Spleen (tissue), 11 donors: ENCODE measurements around the gene SNX9. TPM values are rescaled to one million over a fixed set of nuclear protein-coding genes. Genes with fewer than 3 reads are reported as not detected.

Experiments
- DNase-seq: peaks from one replicate; pipeline ENCODE4 v3.0.0-alpha.2; 2020
- H3K27ac ChIP-seq, 8 donors: fragments of 200-600 bp; sonication (generic) in 7 of 8; 1 replicate in 4 of 8; 2 replicates in 4 of 8; pipeline versions ENCODE4 v1.5.0 to v1.8.0; 2016 to 2021; ENCODE audit warnings: inconsistent platforms in 4 of 8, mild to moderate bottlenecking in 4 of 8, moderate library complexity in 1 of 8
- H3K27me3 ChIP-seq, 7 donors: fragments of 200-600 bp; sonication (generic) in 6 of 7; replicated peaks in 1 of 7; 1 replicate in 4 of 7; 2 replicates in 3 of 7; pipeline versions ENCODE4 v1.5.0 to v1.8.0; 2016 to 2021; ENCODE audit warnings: inconsistent platforms in 3 of 7, mild to moderate bottlenecking in 1 of 7
- H3K36me3 ChIP-seq, 6 donors: fragments of 200-600 bp; sonication (generic) in 5 of 6; 1 replicate in 4 of 6; 2 replicates in 2 of 6; pipeline versions ENCODE4 v1.5.0 to v1.8.0; 2016 to 2021; ENCODE audit warnings: inconsistent platforms in 2 of 6
- H3K4me1 ChIP-seq, 6 donors: fragments of 200-600 bp; sonication (generic) in 5 of 6; 1 replicate in 3 of 6; 2 replicates in 3 of 6; pipeline versions ENCODE4 v1.5.0 to v1.8.0; 2016 to 2021; ENCODE audit warnings: inconsistent platforms in 3 of 6
- H3K4me3 ChIP-seq, 8 donors: fragments of 200-600 bp; sonication (generic) in 7 of 8; 1 replicate in 4 of 8; 2 replicates in 4 of 8; pipeline versions ENCODE4 v1.5.0 to v1.8.0; 2016 to 2021; ENCODE audit warnings: inconsistent platforms in 4 of 8, mild to moderate bottlenecking in 4 of 8, moderate library complexity in 2 of 8
- H3K9me3 ChIP-seq, 8 donors: fragments of 200-600 bp; sonication (generic) in 7 of 8; 1 replicate in 4 of 8; 2 replicates in 4 of 8; pipeline versions ENCODE4 v1.5.0 to v1.8.0; 2016 to 2021; ENCODE audit warnings: inconsistent platforms in 4 of 8
- POLR2A ChIP-seq, 3 donors: fragments of 450-650 bp; IDR thresholded peaks; one replicate each; pipeline ENCODE4 v1.5.1; 2017; ENCODE audit warnings: antibody characterized with exemption in 3 of 3, mild to moderate bottlenecking in 1 of 3
- POLR2AphosphoS5 ChIP-seq, 3 donors: sonication (generic); formaldehyde crosslinking; IDR thresholded peaks; one replicate each; pipeline ENCODE4 v1.5.1; 2017; ENCODE audit warnings: antibody characterized with exemption in 3 of 3
- WGBS, 5 donors: extraction: QIAGEN DNeasy Blood & Tissue Kit in 3 of 5; methylation state at CpG; one replicate each; pipeline versions ENCODE4 v1.1.5 to v1.1.7; 2013 to 2018; 5-methylcytosine and 5-hydroxymethylcytosine counted together
- intact Hi-C: fragments of 100-400 bp; cut with DNase I; formaldehyde crosslinking; loops from one replicate; pipeline ENCODE4 v1.15.0; 2023; ENCODE audit warnings: low total_unique reads
- polyA plus RNA-seq, 3 donors: library from polyadenylated mRNA; stranded (reverse); fragments of 200-250 nt; gene quantifications; one replicate each; pipeline ENCODE4 v1.2.1, GENCODE V29; 2013
- total RNA-seq, 7 donors: library from RNA; depleted of rRNA in 3 of 7; stranded (reverse); fragments of >200 nt in 3 of 7; fragmentation: NEBNext Ultra II Directional in 4 of 7; extraction: Animal tissue kit (Norgen Biotek cat#: 25700) in 4 of 7; gene quantifications; one replicate each; pipeline versions ENCODE4 v1.1.0 to v1.2.1, GENCODE V29; 2016 to 2021
- TF ChIP-seq, protein P1 (sequence below), 11 experiments: fragments of 200-600 bp in 7 of 11; fragments of 450-650 bp in 4 of 11; sonication (generic) in 4 of 11; IDR thresholded peaks in 8 of 11; conservative IDR thresholded peaks in 3 of 11; 1 replicate in 7 of 11; 2 replicates in 4 of 11; pipeline versions ENCODE4 v1.4.0 to v1.8.0; 2016 to 2021; ENCODE audit warnings: antibody characterized with exemption in 11 of 11, inconsistent platforms in 4 of 11, mild to moderate bottlenecking in 1 of 11
- donor health status: healthy with polysubstance abuse.
- donor health status: DM: no; HTN: no; CAD: no; lungs with moderate emphysema.
- donor health status: DM: no; HTN: no; CAD: no.
- donor health status: Bipolar disorder and iron deficiency.
- donor health status: healthy.
- donor health status: DM: no; HTN: no; CAD: no.
- donor health status: DM: yes; HTN: yes; CAD: no.

The SNX9 gene
- total and polyA plus RNA-seq, 10 donors = 18.9 to 42.5 (median 31.8) TPM

DNA sequence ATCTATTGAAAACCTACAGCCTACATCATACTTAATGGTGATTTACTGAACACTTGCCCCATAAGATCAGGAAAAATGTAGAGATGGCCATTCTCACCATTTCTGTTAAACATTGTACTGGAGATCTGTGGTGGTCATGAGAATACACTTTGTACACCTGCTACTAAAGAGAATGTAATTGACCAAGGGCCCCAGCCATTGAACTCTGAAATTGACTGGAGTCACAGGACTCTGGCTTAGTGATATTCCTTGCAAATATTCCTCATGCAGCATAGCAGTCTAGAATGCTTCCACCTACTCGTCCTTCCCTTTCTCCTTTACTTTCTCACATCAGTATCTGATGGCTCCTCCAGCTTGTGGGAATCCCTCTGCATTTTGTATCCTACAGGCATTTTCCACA is 37.4 kb upstream of the SNX9 start:
- intact Hi-C loops = no loop called here

GRCh38 chr6:157786221-157786620 is 36.8 kb upstream of the SNX9 start:
- TF ChIP-seq, protein P1, sequence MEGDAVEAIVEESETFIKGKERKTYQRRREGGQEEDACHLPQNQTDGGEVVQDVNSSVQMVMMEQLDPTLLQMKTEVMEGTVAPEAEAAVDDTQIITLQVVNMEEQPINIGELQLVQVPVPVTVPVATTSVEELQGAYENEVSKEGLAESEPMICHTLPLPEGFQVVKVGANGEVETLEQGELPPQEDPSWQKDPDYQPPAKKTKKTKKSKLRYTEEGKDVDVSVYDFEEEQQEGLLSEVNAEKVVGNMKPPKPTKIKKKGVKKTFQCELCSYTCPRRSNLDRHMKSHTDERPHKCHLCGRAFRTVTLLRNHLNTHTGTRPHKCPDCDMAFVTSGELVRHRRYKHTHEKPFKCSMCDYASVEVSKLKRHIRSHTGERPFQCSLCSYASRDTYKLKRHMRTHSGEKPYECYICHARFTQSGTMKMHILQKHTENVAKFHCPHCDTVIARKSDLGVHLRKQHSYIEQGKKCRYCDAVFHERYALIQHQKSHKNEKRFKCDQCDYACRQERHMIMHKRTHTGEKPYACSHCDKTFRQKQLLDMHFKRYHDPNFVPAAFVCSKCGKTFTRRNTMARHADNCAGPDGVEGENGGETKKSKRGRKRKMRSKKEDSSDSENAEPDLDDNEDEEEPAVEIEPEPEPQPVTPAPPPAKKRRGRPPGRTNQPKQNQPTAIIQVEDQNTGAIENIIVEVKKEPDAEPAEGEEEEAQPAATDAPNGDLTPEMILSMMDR (IDR thresholded peaks at IDR 0.05 in 8 of 11, conservative IDR thresholded peaks at IDR 0.05 in 3 of 11) = no peak
- no peak for TF ChIP-seq POLR2A (IDR thresholded peaks at IDR 0.05)
- TF ChIP-seq POLR2AphosphoS5 (IDR thresholded peaks at IDR 0.05) = no peak
- intact Hi-C loops = no loop called here
- Histone ChIP-seq H3K27me3 (no peaks in the 10 kb centered on the region), H3K27ac (no peak overlapping the region), H3K4me1 (no peaks in the 10 kb centered on the region), H3K9me3 (peaks cover 0 to 10% (median 0%) of the 10 kb centered on the region in 8 donors), H3K4me3 (no peak overlapping the region), H3K36me3 (no peaks in the 10 kb centered on the region)
- 78 to 89% (median 87%) methylated on average over 3 of the region's 3 CpGs for WGBS, 5 donors
- no peak for DNase-seq

More for the DNA sequence above, 37.4 kb upstream of the SNX9 start:
- Histone ChIP-seq H3K36me3 (no peaks in the 10 kb centered on the region), H3K4me3 (no peak overlapping the region), H3K27ac (no peak overlapping the region), H3K27me3 (no peaks in the 10 kb centered on the region), H3K9me3 (peaks cover 0 to 10% (median 0%) of the 10 kb centered on the region in 8 donors), H3K4me1 (no peaks in the 10 kb centered on the region)
- DNase-seq = no peak
- 81 to 93% (median 88%) methylated on average over 1 of the region's 1 CpG for WGBS, 5 donors
- TF ChIP-seq, protein P1 (IDR thresholded peaks at IDR 0.05 in 8 of 11, conservative IDR thresholded peaks at IDR 0.05 in 3 of 11) = no peak
- TF ChIP-seq POLR2AphosphoS5 (IDR thresholded peaks at IDR 0.05) (no peak), POLR2A (IDR thresholded peaks at IDR 0.05) (no peak)

GRCh38 chr6:157787080-157787479 is 36.0 kb upstream of the SNX9 start:
- Histone ChIP-seq H3K27me3 (no peaks in the 10 kb centered on the region), H3K9me3 (peaks cover 0 to 4% (median 0%) of the 10 kb centered on the region in 8 donors), H3K36me3 (no peaks in the 10 kb centered on the region), H3K4me3 (no peak overlapping the region), H3K27ac (no peak overlapping the region), H3K4me1 (no peaks in the 10 kb centered on the region)
- TF ChIP-seq POLR2A (IDR thresholded peaks at IDR 0.05) (no peak), POLR2AphosphoS5 (IDR thresholded peaks at IDR 0.05) (no peak)
- TF ChIP-seq, protein P1 (IDR thresholded peaks at IDR 0.05 in 8 of 11, conservative IDR thresholded peaks at IDR 0.05 in 3 of 11) = no peak
- intact Hi-C loops = no loop called here
- 89 to 100% (median 94%) methylated on average over 1 of the region's 1 CpG for WGBS, 5 donors
- DNase-seq = no peak

GRCh38 chr6:157788180-157788579 is 34.9 kb upstream of the SNX9 start:
- no peak for DNase-seq
- intact Hi-C loops = no loop called here
- no peaks in the 10 kb centered on the region for H3K36me3 ChIP-seq
- no peak overlapping the region for H3K4me3 ChIP-seq
- WGBS, 5 donors = 84 to 100% (median 96%) methylated on average over 1 of the region's 1 CpG
- TF ChIP-seq POLR2A (IDR thresholded peaks at IDR 0.05) = no peak
- TF ChIP-seq POLR2AphosphoS5 (IDR thresholded peaks at IDR 0.05) = no peak
- TF ChIP-seq, protein P1 (IDR thresholded peaks at IDR 0.05 in 8 of 11, conservative IDR thresholded peaks at IDR 0.05 in 3 of 11) = no peak
- H3K27ac ChIP-seq = no peak overlapping the region
- no peaks in the 10 kb centered on the region for H3K9me3 ChIP-seq
- no peaks in the 10 kb centered on the region for H3K27me3 ChIP-seq
- H3K4me1 ChIP-seq = no peaks in the 10 kb centered on the region
